HepG2 (cell line): ENCODE measurements around the gene CTF1. TPM values are rescaled to one million over a fixed set of nuclear protein-coding genes. Genes with fewer than 3 reads are reported as not detected.

Experiments used
- FOSL2 ChIP-seq: sonication (generic); formaldehyde crosslinking; IDR thresholded peaks from 2 replicates; pipeline ENCODE4 v1.4.0; 2020; ENCODE audit warnings: missing genetic modification reagents
- HMG20A ChIP-seq: IDR thresholded peaks from 2 replicates; pipeline ENCODE4 v1.6.1; 2016; ENCODE audit warnings: borderline replicate concordance
- MYPOP ChIP-seq: sonication (generic); formaldehyde crosslinking; IDR thresholded peaks from 2 replicates; pipeline ENCODE4 v1.8.1; 2023; ENCODE audit warnings: mild to moderate bottlenecking, moderate library complexity, missing genetic modification reagents
- NR2C2 ChIP-seq: sonication (generic); formaldehyde crosslinking; IDR thresholded peaks from 2 replicates; pipeline ENCODE4 v1.4.0; 2020; ENCODE audit warnings: missing genetic modification reagents, mild to moderate bottlenecking, moderate library complexity, borderline replicate concordance
- SMAD3 ChIP-seq: sonication (generic); formaldehyde crosslinking; IDR thresholded peaks from 2 replicates; pipeline ENCODE4 v1.4.0; 2020; ENCODE audit warnings: missing genetic modification reagents
- ZBTB14 ChIP-seq: sonication (generic); formaldehyde crosslinking; IDR thresholded peaks from 2 replicates; pipeline ENCODE4 v1.4.0; 2020; ENCODE audit warnings: missing genetic modification reagents
- ZC3H4 ChIP-seq: sonication (generic); formaldehyde crosslinking; IDR thresholded peaks from 2 replicates; pipeline ENCODE4 v1.4.0; 2020; ENCODE audit warnings: missing genetic modification reagents, borderline replicate concordance
- ZFP36 ChIP-seq: fragments of 150-350 bp; IDR thresholded peaks from 2 replicates; pipeline ENCODE4 v1.6.1; 2018; ENCODE audit warnings: borderline replicate concordance, low read length, low read depth; ENCODE audit not compliant: partially characterized antibody
- ZNF121 ChIP-seq: sonication (generic); formaldehyde crosslinking; IDR thresholded peaks from 2 replicates; pipeline ENCODE4 v1.5.0; 2020; ENCODE audit warnings: mild to moderate bottlenecking, missing genetic modification reagents
- ZNF362 ChIP-seq: sonication (generic); formaldehyde crosslinking; IDR thresholded peaks from 2 replicates; pipeline ENCODE4 v1.4.0; 2020; ENCODE audit warnings: missing genetic modification reagents, mild to moderate bottlenecking, borderline replicate concordance
- ZNF7 ChIP-seq: IDR thresholded peaks from 2 replicates; pipeline ENCODE4 v1.6.1; 2016; ENCODE audit warnings: missing biosample characterization, missing genetic modification reagents
- ZNF713 ChIP-seq: sonication (generic); formaldehyde crosslinking; IDR thresholded peaks from 2 replicates; pipeline ENCODE4 v1.4.0; 2020; ENCODE audit warnings: mild to moderate bottlenecking, missing genetic modification reagents
- ZNF777 ChIP-seq: sonication (generic); formaldehyde crosslinking; IDR thresholded peaks from 2 replicates; pipeline ENCODE4 v1.4.0; 2020; ENCODE audit warnings: missing genetic modification reagents
- polyA plus RNA-seq, 8 experiments: library from polyadenylated mRNA; depleted of rRNA in 3 of 8; stranded (reverse) in 7 of 8; unstranded in 1 of 8; fragments of >200 nt; fragmentation: Illumina TruSeq in 4 of 8; extraction: Trizol in 4 of 8; gene quantifications; 2 replicates each; pipeline versions ENCODE4 v1.2.1 to v1.2.3, GENCODE V29; 2011 to 2016; ENCODE audit warnings: low read depth in 4 of 8, missing spikeins in 1 of 8, mixed read lengths in 1 of 8; ENCODE audit not compliant: insufficient read depth in 1 of 8
- total RNA-seq, 5 experiments: library from RNA; depleted of rRNA; stranded (reverse); fragments of >200 nt; fragmentation: Illumina TruSeq; extraction: Trizol; gene quantifications; 2 replicates each; pipeline ENCODE4 v1.2.3, GENCODE V29; 2016; ENCODE audit warnings: low read depth in 1 of 5
- TF ChIP-seq, protein P1 (sequence below): fragments of 450-650 bp; IDR thresholded peaks from 2 replicates; pipeline ENCODE4 v1.6.1; 2017; ENCODE audit warnings: mild to moderate bottlenecking
- TF ChIP-seq, protein P2 (sequence below): sonication (generic); formaldehyde crosslinking; IDR thresholded peaks from 2 replicates; pipeline ENCODE4 v1.5.0; 2020; ENCODE audit warnings: missing genetic modification reagents
- TF ChIP-seq, protein P3 (sequence below): sonication (generic); formaldehyde crosslinking; IDR thresholded peaks from 2 replicates; pipeline ENCODE4 v1.4.0; 2020; ENCODE audit warnings: missing genetic modification reagents

CTF1 gene
- total and polyA plus RNA-seq, 2 of the 13 experiments (the other 11 are each of a cell fraction or from before 2014, with no cell fraction given), result 0.13 to 1.8 TPM

- no peak for TF ChIP-seq HMG20A (CRISPR knock-in tag)
- TF ChIP-seq, protein P1, sequence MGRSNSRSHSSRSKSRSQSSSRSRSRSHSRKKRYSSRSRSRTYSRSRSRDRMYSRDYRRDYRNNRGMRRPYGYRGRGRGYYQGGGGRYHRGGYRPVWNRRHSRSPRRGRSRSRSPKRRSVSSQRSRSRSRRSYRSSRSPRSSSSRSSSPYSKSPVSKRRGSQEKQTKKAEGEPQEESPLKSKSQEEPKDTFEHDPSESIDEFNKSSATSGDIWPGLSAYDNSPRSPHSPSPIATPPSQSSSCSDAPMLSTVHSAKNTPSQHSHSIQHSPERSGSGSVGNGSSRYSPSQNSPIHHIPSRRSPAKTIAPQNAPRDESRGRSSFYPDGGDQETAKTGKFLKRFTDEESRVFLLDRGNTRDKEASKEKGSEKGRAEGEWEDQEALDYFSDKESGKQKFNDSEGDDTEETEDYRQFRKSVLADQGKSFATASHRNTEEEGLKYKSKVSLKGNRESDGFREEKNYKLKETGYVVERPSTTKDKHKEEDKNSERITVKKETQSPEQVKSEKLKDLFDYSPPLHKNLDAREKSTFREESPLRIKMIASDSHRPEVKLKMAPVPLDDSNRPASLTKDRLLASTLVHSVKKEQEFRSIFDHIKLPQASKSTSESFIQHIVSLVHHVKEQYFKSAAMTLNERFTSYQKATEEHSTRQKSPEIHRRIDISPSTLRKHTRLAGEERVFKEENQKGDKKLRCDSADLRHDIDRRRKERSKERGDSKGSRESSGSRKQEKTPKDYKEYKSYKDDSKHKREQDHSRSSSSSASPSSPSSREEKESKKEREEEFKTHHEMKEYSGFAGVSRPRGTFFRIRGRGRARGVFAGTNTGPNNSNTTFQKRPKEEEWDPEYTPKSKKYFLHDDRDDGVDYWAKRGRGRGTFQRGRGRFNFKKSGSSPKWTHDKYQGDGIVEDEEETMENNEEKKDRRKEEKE, result no peak
- peak; percentile 23; the same call in 1 of the 2 replicates for TF ChIP-seq FOSL2 (CRISPR knock-in tag)
- no peak for TF ChIP-seq ZNF713 (CRISPR knock-in tag)
- TF ChIP-seq ZNF362 (CRISPR knock-in tag), result no peak
- no peak; the same call in 1 of the 2 replicates for TF ChIP-seq MYPOP
- TF ChIP-seq NR2C2 (CRISPR knock-in tag), result no peak
- no peak; the same call in 1 of the 2 replicates for TF ChIP-seq ZNF121
- TF ChIP-seq ZFP36, result no peak
- no peak; the same call in 1 of the 2 replicates for TF ChIP-seq ZNF777
- TF ChIP-seq ZNF7 (CRISPR knock-in tag), result no peak; the same call in 1 of the 2 replicates
- TF ChIP-seq, protein P2, sequence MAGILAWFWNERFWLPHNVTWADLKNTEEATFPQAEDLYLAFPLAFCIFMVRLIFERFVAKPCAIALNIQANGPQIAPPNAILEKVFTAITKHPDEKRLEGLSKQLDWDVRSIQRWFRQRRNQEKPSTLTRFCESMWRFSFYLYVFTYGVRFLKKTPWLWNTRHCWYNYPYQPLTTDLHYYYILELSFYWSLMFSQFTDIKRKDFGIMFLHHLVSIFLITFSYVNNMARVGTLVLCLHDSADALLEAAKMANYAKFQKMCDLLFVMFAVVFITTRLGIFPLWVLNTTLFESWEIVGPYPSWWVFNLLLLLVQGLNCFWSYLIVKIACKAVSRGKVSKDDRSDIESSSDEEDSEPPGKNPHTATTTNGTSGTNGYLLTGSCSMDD (CRISPR knock-in tag), result no peak
- no peak for TF ChIP-seq ZC3H4 (CRISPR knock-in tag)
- no peak for TF ChIP-seq SMAD3 (CRISPR knock-in tag)
- TF ChIP-seq ZBTB14 (CRISPR knock-in tag), result no peak; the same call in 1 of the 2 replicates
- TF ChIP-seq, protein P3, sequence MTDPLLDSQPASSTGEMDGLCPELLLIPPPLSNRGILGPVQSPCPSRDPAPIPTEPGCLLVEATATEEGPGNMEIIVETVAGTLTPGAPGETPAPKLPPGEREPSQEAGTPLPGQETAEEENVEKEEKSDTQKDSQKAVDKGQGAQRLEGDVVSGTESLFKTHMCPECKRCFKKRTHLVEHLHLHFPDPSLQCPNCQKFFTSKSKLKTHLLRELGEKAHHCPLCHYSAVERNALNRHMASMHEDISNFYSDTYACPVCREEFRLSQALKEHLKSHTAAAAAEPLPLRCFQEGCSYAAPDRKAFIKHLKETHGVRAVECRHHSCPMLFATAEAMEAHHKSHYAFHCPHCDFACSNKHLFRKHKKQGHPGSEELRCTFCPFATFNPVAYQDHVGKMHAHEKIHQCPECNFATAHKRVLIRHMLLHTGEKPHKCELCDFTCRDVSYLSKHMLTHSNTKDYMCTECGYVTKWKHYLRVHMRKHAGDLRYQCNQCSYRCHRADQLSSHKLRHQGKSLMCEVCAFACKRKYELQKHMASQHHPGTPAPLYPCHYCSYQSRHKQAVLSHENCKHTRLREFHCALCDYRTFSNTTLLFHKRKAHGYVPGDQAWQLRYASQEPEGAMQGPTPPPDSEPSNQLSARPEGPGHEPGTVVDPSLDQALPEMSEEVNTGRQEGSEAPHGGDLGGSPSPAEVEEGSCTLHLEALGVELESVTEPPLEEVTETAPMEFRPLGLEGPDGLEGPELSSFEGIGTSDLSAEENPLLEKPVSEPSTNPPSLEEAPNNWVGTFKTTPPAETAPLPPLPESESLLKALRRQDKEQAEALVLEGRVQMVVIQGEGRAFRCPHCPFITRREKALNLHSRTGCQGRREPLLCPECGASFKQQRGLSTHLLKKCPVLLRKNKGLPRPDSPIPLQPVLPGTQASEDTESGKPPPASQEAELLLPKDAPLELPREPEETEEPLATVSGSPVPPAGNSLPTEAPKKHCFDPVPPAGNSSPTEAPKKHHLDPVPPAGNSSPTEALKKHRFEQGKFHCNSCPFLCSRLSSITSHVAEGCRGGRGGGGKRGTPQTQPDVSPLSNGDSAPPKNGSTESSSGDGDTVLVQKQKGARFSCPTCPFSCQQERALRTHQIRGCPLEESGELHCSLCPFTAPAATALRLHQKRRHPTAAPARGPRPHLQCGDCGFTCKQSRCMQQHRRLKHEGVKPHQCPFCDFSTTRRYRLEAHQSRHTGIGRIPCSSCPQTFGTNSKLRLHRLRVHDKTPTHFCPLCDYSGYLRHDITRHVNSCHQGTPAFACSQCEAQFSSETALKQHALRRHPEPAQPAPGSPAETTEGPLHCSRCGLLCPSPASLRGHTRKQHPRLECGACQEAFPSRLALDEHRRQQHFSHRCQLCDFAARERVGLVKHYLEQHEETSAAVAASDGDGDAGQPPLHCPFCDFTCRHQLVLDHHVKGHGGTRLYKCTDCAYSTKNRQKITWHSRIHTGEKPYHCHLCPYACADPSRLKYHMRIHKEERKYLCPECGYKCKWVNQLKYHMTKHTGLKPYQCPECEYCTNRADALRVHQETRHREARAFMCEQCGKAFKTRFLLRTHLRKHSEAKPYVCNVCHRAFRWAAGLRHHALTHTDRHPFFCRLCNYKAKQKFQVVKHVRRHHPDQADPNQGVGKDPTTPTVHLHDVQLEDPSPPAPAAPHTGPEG (CRISPR knock-in tag), result no peak
Observed at GRCh38 chr16:30921748-30922419, 25.5 kb downstream of the CTF1 start (continued).
